ENCODE measurements around the gene RALGPS1. TPM values are rescaled to one million over a fixed set of nuclear protein-coding genes. Genes with fewer than 3 reads are reported as not detected.

RALGPS1 gene
- total and polyA plus RNA-seq, 2 of the 13 experiments (the other 11 are each of a cell fraction or from before 2014, with no cell fraction given): 3.7 to 6.5 TPM

DNA sequence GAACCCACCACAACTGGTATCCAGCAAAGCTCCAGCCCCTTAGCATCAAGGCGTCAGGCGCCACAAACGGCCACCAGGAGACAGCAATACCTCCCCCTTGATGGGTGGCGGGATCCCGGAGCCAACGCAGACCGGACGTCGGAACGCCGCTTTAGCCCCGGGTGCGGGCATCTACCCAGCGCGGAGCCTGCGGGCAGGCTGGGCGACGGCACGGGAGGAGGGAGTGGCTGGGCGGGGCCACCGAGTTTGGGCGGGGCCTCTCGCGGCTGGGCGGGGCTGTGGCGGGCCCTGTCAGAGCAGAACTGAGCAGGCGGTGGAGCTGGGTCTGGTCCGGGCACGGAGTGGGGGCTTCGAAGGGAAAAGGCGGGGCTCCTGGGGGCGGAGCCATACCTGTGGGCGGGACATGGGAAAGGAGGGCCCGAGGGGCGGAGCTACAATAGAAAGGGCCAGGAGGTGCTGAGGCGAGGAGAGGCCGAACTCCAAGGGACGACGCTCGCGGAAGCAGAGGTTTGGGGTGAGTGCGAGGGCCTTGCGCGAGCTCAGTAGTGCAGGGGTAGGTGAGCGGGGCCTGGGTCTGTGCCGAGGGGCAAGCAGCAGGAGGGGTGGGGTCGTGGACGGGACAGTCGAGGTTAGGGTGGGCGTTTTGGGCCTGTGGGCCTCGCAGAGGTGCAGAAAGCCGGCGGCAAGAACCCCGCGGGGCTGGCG is 309.7 kb downstream of the RALGPS1 start (continued):
- TF ChIP-seq, protein P1, sequence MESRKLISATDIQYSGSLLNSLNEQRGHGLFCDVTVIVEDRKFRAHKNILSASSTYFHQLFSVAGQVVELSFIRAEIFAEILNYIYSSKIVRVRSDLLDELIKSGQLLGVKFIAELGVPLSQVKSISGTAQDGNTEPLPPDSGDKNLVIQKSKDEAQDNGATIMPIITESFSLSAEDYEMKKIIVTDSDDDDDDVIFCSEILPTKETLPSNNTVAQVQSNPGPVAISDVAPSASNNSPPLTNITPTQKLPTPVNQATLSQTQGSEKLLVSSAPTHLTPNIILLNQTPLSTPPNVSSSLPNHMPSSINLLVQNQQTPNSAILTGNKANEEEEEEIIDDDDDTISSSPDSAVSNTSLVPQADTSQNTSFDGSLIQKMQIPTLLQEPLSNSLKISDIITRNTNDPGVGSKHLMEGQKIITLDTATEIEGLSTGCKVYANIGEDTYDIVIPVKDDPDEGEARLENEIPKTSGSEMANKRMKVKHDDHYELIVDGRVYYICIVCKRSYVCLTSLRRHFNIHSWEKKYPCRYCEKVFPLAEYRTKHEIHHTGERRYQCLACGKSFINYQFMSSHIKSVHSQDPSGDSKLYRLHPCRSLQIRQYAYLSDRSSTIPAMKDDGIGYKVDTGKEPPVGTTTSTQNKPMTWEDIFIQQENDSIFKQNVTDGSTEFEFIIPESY (CRISPR knock-in tag; IDR thresholded peaks at IDR 0.05): no peak
- TF ChIP-seq, protein P2, sequence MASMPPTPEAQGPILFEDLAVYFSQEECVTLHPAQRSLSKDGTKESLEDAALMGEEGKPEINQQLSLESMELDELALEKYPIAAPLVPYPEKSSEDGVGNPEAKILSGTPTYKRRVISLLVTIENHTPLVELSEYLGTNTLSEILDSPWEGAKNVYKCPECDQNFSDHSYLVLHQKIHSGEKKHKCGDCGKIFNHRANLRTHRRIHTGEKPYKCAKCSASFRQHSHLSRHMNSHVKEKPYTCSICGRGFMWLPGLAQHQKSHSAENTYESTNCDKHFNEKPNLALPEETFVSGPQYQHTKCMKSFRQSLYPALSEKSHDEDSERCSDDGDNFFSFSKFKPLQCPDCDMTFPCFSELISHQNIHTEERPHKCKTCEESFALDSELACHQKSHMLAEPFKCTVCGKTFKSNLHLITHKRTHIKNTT (CRISPR knock-in tag; IDR thresholded peaks at IDR 0.05): no peak
- TF ChIP-seq KLF9 (CRISPR knock-in tag; IDR thresholded peaks at IDR 0.05; ENCODE audit: low read depth) (no peak), HOXA3 (CRISPR knock-in tag; IDR thresholded peaks at IDR 0.05) (peak; percentile 30; the same call in 1 of the 2 replicates), HDAC1 (CRISPR knock-in tag; IDR thresholded peaks at IDR 0.05) (no peak; the same call in 1 of the 2 replicates), POLR2G (IDR thresholded peaks at IDR 0.05; ENCODE audit: low read depth, low read length) (0 out of 2 replicates have a peak, but pooled peaks have one; percentile 27), ZNF331 (CRISPR knock-in tag; IDR thresholded peaks at IDR 0.05) (peak; percentile 22; the same call in 1 of the 2 replicates), ZMAT3 (CRISPR knock-in tag; conservative IDR thresholded peaks at IDR 0.05) (0 out of 2 replicates have a peak, but pooled peaks have one; percentile 53), RBFOX2 (IDR thresholded peaks at IDR 0.05; ENCODE audit: low read depth, low read length) (no peak), NFYB (CRISPR knock-in tag; IDR thresholded peaks at IDR 0.05) (no peak), NCOA1 (CRISPR knock-in tag; IDR thresholded peaks at IDR 0.05) (no peak), ZNF782 (CRISPR knock-in tag; IDR thresholded peaks at IDR 0.05; ENCODE audit: borderline replicate concordance) (no peak; the same call in 1 of the 2 replicates), MXD4 (CRISPR knock-in tag; IDR thresholded peaks at IDR 0.05) (no peak), NR2F6 (IDR thresholded peaks at IDR 0.05) (no peak), NR2F6 (CRISPR knock-in tag; IDR thresholded peaks at IDR 0.05) (no peak), ZNF552 (CRISPR knock-in tag; IDR thresholded peaks at IDR 0.05; ENCODE audit: borderline replicate concordance) (no peak)
- TF ChIP-seq, protein P3, sequence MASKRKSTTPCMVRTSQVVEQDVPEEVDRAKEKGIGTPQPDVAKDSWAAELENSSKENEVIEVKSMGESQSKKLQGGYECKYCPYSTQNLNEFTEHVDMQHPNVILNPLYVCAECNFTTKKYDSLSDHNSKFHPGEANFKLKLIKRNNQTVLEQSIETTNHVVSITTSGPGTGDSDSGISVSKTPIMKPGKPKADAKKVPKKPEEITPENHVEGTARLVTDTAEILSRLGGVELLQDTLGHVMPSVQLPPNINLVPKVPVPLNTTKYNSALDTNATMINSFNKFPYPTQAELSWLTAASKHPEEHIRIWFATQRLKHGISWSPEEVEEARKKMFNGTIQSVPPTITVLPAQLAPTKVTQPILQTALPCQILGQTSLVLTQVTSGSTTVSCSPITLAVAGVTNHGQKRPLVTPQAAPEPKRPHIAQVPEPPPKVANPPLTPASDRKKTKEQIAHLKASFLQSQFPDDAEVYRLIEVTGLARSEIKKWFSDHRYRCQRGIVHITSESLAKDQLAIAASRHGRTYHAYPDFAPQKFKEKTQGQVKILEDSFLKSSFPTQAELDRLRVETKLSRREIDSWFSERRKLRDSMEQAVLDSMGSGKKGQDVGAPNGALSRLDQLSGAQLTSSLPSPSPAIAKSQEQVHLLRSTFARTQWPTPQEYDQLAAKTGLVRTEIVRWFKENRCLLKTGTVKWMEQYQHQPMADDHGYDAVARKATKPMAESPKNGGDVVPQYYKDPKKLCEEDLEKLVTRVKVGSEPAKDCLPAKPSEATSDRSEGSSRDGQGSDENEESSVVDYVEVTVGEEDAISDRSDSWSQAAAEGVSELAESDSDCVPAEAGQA (IDR thresholded peaks at IDR 0.05; ENCODE audit: low read depth): no peak
- TF ChIP-seq, protein P3 (CRISPR knock-in tag; IDR thresholded peaks at IDR 0.05; ENCODE audit: borderline replicate concordance): no peak
- TF ChIP-seq, protein P4, sequence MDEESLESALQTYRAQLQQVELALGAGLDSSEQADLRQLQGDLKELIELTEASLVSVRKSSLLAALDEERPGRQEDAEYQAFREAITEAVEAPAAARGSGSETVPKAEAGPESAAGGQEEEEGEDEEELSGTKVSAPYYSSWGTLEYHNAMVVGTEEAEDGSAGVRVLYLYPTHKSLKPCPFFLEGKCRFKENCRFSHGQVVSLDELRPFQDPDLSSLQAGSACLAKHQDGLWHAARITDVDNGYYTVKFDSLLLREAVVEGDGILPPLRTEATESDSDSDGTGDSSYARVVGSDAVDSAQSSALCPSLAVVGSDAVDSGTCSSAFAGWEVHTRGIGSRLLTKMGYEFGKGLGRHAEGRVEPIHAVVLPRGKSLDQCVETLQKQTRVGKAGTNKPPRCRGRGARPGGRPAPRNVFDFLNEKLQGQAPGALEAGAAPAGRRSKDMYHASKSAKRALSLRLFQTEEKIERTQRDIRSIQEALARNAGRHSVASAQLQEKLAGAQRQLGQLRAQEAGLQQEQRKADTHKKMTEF (CRISPR knock-in tag; IDR thresholded peaks at IDR 0.05): 0 out of 2 replicates have a peak, but pooled peaks have one; percentile 24

All from HepG2 (cell line).